Measurements from ENCODE around the gene FHOD3.

DNA sequence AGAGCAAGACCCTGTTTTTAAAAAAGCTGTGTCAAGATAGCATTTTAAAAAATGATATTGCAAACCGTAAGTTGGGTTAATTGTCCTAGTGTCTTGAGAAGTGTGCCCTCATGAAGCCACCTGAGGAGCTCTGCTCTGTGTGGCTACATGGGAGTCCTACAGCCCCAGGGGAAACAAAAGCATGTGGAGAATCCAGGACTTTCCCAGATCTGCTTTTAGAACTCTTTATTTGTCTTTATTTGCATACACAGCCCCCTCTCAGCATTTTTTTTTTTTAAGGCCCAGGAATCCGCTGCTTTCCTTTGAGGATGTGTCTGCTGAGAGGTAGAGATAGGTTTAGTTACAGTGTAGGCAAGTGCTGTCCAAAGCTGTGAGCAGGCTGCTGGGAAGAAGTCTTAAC is 219.2 kb downstream of the FHOD3 start:
- TF ChIP-seq, protein P1, sequence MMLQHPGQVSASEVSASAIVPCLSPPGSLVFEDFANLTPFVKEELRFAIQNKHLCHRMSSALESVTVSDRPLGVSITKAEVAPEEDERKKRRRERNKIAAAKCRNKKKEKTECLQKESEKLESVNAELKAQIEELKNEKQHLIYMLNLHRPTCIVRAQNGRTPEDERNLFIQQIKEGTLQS (IDR thresholded peaks at IDR 0.05; ENCODE audit: insufficient read depth, low read depth, low read length): no peak
- TF ChIP-seq POLR2AphosphoS5 (IDR thresholded peaks at IDR 0.05; ENCODE audit: low read depth, low read length): no peak
- no peak for TF ChIP-seq EZH2 (IDR thresholded peaks at IDR 0.05; ENCODE audit: low read depth, low read length, severe bottlenecking)
- TF ChIP-seq CHD2 (IDR thresholded peaks at IDR 0.05; ENCODE audit: low read length): no peak
- no peak for TF ChIP-seq CTCF (IDR thresholded peaks at IDR 0.05; ENCODE audit: control extremely low read depth in 1 of 3, insufficient read depth in 1 of 3, low read depth in 1 of 3, low read length in 3 of 3)
- TF ChIP-seq JUN (IDR thresholded peaks at IDR 0.05; ENCODE audit: low read depth, low read length): no peak
- no peak for TF ChIP-seq POLR2A (IDR thresholded peaks at IDR 0.05; ENCODE audit: control extremely low read depth in 1 of 2, low read depth in 2 of 2, low read length in 2 of 2)
